Measurements from ENCODE around the gene NOSTRIN.

DNA sequence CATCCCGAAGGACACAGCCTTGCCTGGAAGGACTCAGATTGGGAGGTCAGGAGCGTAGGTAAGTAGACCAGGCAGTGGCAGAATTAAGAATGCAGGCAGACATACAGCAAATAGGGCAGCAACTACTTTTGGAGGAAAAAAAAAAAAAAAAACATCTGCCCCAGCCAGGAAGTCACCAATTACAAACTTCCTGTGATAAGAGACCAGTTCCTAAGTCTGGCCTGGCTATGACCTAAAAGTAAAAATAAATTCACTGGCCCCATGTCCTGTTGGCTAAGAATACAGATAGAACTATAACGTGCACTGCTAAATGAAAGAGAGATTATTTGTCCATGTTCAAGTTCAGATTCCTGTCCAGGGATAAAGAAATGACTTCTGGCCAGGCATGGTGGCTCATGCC is 45.2 kb upstream of the NOSTRIN start:
- TF ChIP-seq POLR2A (IDR thresholded peaks at IDR 0.05) (no peak), CTCF (IDR thresholded peaks at IDR 0.05 in 8 of 11, conservative IDR thresholded peaks at IDR 0.05 in 3 of 11) (no peak), POLR2AphosphoS5 (IDR thresholded peaks at IDR 0.05) (no peak)
